Trophoblast cell (in vitro differentiated cells and primary cell): ENCODE data around the gene SLC23A1.

Experiments
- DNase-seq, 2 donors: peaks; one replicate each; pipeline ENCODE4 v3.0.0-alpha.2; 2016
- H2AFZ ChIP-seq: 2 replicates; pipeline ENCODE4 v1.6.1; 2013; ENCODE audit warnings: low read length, moderate library complexity, mild to moderate bottlenecking; ENCODE audit not compliant: insufficient read depth, poor library complexity
- H2AK5ac ChIP-seq: 2 replicates; pipeline ENCODE4 v1.6.1; 2013; ENCODE audit warnings: mild to moderate bottlenecking, low read length
- H2BK120ac ChIP-seq: 2 replicates; pipeline ENCODE4 v1.6.1; 2013; ENCODE audit warnings: low read length, mild to moderate bottlenecking, moderate library complexity; ENCODE audit not compliant: insufficient read depth, poor library complexity
- H2BK12ac ChIP-seq: 2 replicates; pipeline ENCODE4 v1.6.1; 2013; ENCODE audit warnings: mild to moderate bottlenecking, low read length, moderate library complexity
- H2BK5ac ChIP-seq: 2 replicates; pipeline ENCODE4 v1.6.1; 2013; ENCODE audit warnings: low read length, low read depth, moderate library complexity, mild to moderate bottlenecking; ENCODE audit not compliant: poor library complexity
- H3K14ac ChIP-seq: 2 replicates; pipeline ENCODE4 v1.6.1; 2013; ENCODE audit warnings: mild to moderate bottlenecking, low read length
- H3K18ac ChIP-seq: 2 replicates; pipeline ENCODE4 v1.6.1; 2013; ENCODE audit warnings: mild to moderate bottlenecking, low read length
- H3K23ac ChIP-seq: 2 replicates; pipeline ENCODE4 v1.6.1; 2013; ENCODE audit warnings: low read length
- H3K27ac ChIP-seq: 2 replicates; pipeline ENCODE4 v1.5.1; 2013; ENCODE audit warnings: low read depth, mild to moderate bottlenecking, inconsistent platforms, low read length, moderate library complexity
- H3K27me3 ChIP-seq: 2 replicates; pipeline ENCODE4 v1.6.1; 2013; ENCODE audit warnings: inconsistent platforms, mild to moderate bottlenecking, low read length, moderate library complexity; ENCODE audit not compliant: insufficient read depth
- H3K36me3 ChIP-seq, 2 experiments: 1 replicate in 1 of 2; 2 replicates in 1 of 2; pipeline ENCODE4 v1.6.1; 2013; ENCODE audit warnings: low read length in 2 of 2, mild to moderate bottlenecking in 2 of 2, moderate library complexity in 1 of 2; ENCODE audit not compliant: insufficient read depth in 2 of 2, control insufficient read depth in 1 of 2
- H3K4ac ChIP-seq: 2 replicates; pipeline ENCODE4 v1.6.1; 2013; ENCODE audit warnings: low read depth, mild to moderate bottlenecking, low read length, moderate library complexity
- H3K4me1 ChIP-seq, 2 experiments: 1 replicate in 1 of 2; 2 replicates in 1 of 2; pipeline ENCODE4 v1.6.1; 2013; ENCODE audit warnings: low read length in 2 of 2, mild to moderate bottlenecking in 2 of 2, moderate library complexity in 1 of 2; ENCODE audit not compliant: insufficient read depth in 2 of 2, control insufficient read depth in 1 of 2
- H3K4me2 ChIP-seq: 2 replicates; pipeline ENCODE4 v1.6.1; 2013; ENCODE audit warnings: inconsistent platforms, mild to moderate bottlenecking, low read length, moderate library complexity
- H3K4me3 ChIP-seq: 2 replicates; pipeline ENCODE4 v1.5.1; 2013; ENCODE audit warnings: mild to moderate bottlenecking, low read depth, low read length, inconsistent platforms
- H3K79me1 ChIP-seq: one replicate; pipeline ENCODE4 v1.6.1; 2013; ENCODE audit warnings: low read length
- H3K79me2 ChIP-seq: 2 replicates; pipeline ENCODE4 v1.6.1; 2013; ENCODE audit warnings: low read length, mild to moderate bottlenecking; ENCODE audit not compliant: control insufficient read depth, insufficient read depth, poor library complexity
- H3K9ac ChIP-seq: 2 replicates; pipeline ENCODE4 v1.6.1; 2013; ENCODE audit warnings: mild to moderate bottlenecking, low read length
- H3K9me3 ChIP-seq: 2 replicates; pipeline ENCODE4 v1.6.1; 2013; ENCODE audit warnings: low read depth, mild to moderate bottlenecking, control low read depth, inconsistent platforms, low read length; ENCODE audit not compliant: insufficient read depth
- H4K12ac ChIP-seq: 2 replicates; pipeline ENCODE4 v1.6.1; 2013; ENCODE audit warnings: low read depth, mild to moderate bottlenecking, low read length, moderate library complexity
- H4K8ac ChIP-seq: 2 replicates; pipeline ENCODE4 v1.6.1; 2013; ENCODE audit warnings: low read depth, mild to moderate bottlenecking, low read length, moderate library complexity
- H4K91ac ChIP-seq: one replicate; pipeline ENCODE4 v1.6.1; 2013; ENCODE audit warnings: low read depth, mild to moderate bottlenecking, low read length, moderate library complexity
- WGBS: extraction: QIAGEN DNeasy Blood & Tissue Kit; methylation state at CpG from one replicate; pipeline ENCODE4 v1.1.7; 2013; ENCODE audit warnings: missing lambda C conversion rate; ENCODE audit not compliant: insufficient read length, insufficient coverage; ENCODE audit errors: extremely low coverage; 5-methylcytosine and 5-hydroxymethylcytosine counted together

Gene SLC23A1

DNA sequence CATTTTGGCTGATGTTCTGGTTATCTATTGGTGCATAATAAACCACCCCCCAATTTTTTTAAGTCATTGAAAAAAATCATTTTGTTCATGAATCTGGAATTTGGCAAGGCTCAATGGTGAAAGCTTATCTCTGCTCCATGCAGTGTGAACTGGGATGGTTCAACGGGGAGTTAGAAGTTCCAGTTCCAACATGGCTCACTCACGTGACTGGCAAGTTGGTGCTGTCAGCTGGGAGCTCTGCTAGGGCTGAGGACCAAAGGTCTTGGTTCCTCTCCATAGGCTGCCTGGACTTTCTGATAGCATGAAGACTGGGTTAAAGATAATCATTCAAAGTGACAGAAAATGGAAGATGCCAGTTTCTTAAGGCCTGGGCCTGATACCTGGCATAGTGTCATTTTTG, 23.9 kb upstream of the SLC23A1 start:
- H2BK5ac ChIP-seq: no peak overlapping the region
- no peak overlapping the region for H3K4ac ChIP-seq
- no peak overlapping the region for H3K9ac ChIP-seq
- no peak overlapping the region for H4K91ac ChIP-seq
- WGBS: no CpG with 5 or more reads among the region's 2 CpGs
- H3K27ac ChIP-seq: no peak overlapping the region
- no peak overlapping the region for H3K4me2 ChIP-seq
- DNase-seq: no peak
- H3K4me3 ChIP-seq: no peak overlapping the region
- H3K23ac ChIP-seq: no peak overlapping the region
- H3K4me1 ChIP-seq: peaks cover 3 to 7% of the 10 kb centered on the region in 2 experiments
- no peak overlapping the region for H3K14ac ChIP-seq
- H2BK12ac ChIP-seq: no peak overlapping the region
- no peak overlapping the region for H2AFZ ChIP-seq
- no peaks in the 10 kb centered on the region for H3K79me2 ChIP-seq
- no peak overlapping the region for H4K12ac ChIP-seq
- no peaks in the 10 kb centered on the region for H3K36me3 ChIP-seq
- no peak overlapping the region for H2BK120ac ChIP-seq
- no peak overlapping the region for H4K8ac ChIP-seq
- H3K18ac ChIP-seq: no peak overlapping the region
- peaks cover 9% of the 10 kb centered on the region for H3K79me1 ChIP-seq
- H2AK5ac ChIP-seq: no peak overlapping the region
- no peaks in the 10 kb centered on the region for H3K9me3 ChIP-seq
- H3K27me3 ChIP-seq: no peaks in the 10 kb centered on the region

DNA sequence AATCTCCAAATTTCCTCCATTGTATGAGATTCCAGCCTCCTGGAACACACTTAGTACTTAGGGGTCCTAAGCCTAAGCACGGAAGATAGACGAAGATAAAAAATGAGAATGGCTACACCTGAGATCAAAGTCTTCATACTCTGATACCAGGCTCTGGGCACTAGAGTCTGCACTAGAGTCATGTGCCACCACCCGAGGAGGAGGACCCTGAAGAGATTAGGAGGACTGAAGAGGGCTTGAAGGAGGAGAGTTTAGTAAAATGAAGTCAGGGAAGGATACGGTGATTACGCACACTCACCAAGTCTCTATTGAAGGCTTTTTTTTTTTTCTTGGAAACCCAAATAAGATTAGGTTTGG, 21.4 kb upstream of the SLC23A1 start:
- H3K14ac ChIP-seq: no peak overlapping the region
- H2AK5ac ChIP-seq: no peak overlapping the region
- H3K18ac ChIP-seq: no peak overlapping the region
- H4K91ac ChIP-seq: peak overlapping the region; percentile 12
- H3K36me3 ChIP-seq: no peaks in the 10 kb centered on the region
- H3K23ac ChIP-seq: no peak overlapping the region
- H3K9me3 ChIP-seq: no peaks in the 10 kb centered on the region
- no peaks in the 10 kb centered on the region for H3K27me3 ChIP-seq
- H2AFZ ChIP-seq: no peak overlapping the region
- no peaks in the 10 kb centered on the region for H3K79me2 ChIP-seq
- H4K12ac ChIP-seq: no peak overlapping the region
- H2BK120ac ChIP-seq: no peak overlapping the region
- no peak overlapping the region for H3K9ac ChIP-seq
- no peak overlapping the region for H3K4me3 ChIP-seq
- H3K4me2 ChIP-seq: peak overlapping the region; percentile 70
- H3K79me1 ChIP-seq: peaks cover 9% of the 10 kb centered on the region
- peak overlapping the region; percentile 15 for H4K8ac ChIP-seq
- no peak overlapping the region for H3K27ac ChIP-seq
- no peak overlapping the region for H2BK12ac ChIP-seq
- H3K4me1 ChIP-seq: peaks cover 3 to 7% of the 10 kb centered on the region in 2 experiments
- WGBS: no CpG with 5 or more reads among the region's 5 CpGs
- no peak overlapping the region for H2BK5ac ChIP-seq
- DNase-seq: no peak
- no peak overlapping the region for H3K4ac ChIP-seq

GRCh38 chr5:139403787-139404483, 20.8 kb upstream of the SLC23A1 start, which contains the start of gene SPATA24:
TSS of gene SPATA24 (minus strand) at chr5:139404089. CDS start at chr5:139404060, 29 bp downstream.
- Histone ChIP-seq H3K36me3 (no peaks in the 10 kb centered on the region), H2AK5ac (no peak within 1 kb of the TSS), H3K9ac (peak within 1 kb of the TSS; percentile 18), H2AFZ (peak within 1 kb of the TSS; percentile 42), H3K79me1 (peaks cover 9% of the 10 kb centered on the region), H3K27ac (peak within 1 kb of the TSS; percentile 87), H4K12ac (peak within 1 kb of the TSS; percentile 36), H3K27me3 (no peaks in the 10 kb centered on the region), H3K23ac (no peak within 1 kb of the TSS), H3K4me1 (peaks cover 3 to 7% of the 10 kb centered on the region in 2 experiments), H4K8ac (peak within 1 kb of the TSS; percentile 82), H4K91ac (peak within 1 kb of the TSS; percentile 75), H2BK5ac (peak within 1 kb of the TSS; percentile 54), H3K79me2 (no peaks in the 10 kb centered on the region), H3K4ac (no peak within 1 kb of the TSS), H3K4me3 (peak within 1 kb of the TSS; percentile 83), H2BK120ac (peak within 1 kb of the TSS; percentile 18), H2BK12ac (peak within 1 kb of the TSS; percentile 19), H3K9me3 (no peaks in the 10 kb centered on the region), H3K18ac (peak within 1 kb of the TSS; percentile 13), H3K14ac (peak within 1 kb of the TSS; percentile 12), H3K4me2 (peak within 1 kb of the TSS; percentile 70)
- WGBS: no CpG with 5 or more reads among the region's 41 CpGs
- peak; percentile 98 for DNase-seq

DNA sequence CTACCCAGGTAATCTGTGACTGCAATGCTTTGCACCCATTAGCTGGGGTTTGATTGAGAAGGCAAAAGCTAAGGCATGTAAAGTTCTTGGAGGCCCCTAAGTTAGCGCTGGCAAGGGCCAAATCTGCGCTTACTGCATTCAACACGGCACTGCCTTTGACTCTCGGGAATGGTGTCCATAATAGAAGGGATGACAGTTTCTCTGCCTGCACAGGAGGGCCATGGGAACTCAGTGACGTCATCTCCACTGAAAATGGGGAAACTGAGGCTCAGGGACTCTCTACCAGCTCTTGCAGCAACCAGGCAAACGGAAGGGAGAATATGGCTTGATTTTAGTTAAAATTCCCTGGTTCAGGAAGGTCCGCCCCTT, 20.3 kb upstream of the SLC23A1 start:
- Histone ChIP-seq H3K4me3 (peak overlapping the region; percentile 83), H3K4me1 (peaks cover 3 to 7% of the 10 kb centered on the region in 2 experiments), H3K23ac (no peak overlapping the region), H3K36me3 (no peaks in the 10 kb centered on the region), H2BK5ac (no peak overlapping the region), H2AK5ac (no peak overlapping the region), H3K14ac (no peak overlapping the region), H4K91ac (no peak overlapping the region), H3K79me2 (no peaks in the 10 kb centered on the region), H2BK12ac (no peak overlapping the region), H4K8ac (peak overlapping the region; percentile 82), H3K9ac (peak overlapping the region; percentile 6), H3K9me3 (no peaks in the 10 kb centered on the region), H3K4me2 (peak overlapping the region; percentile 70), H2BK120ac (no peak overlapping the region), H3K18ac (no peak overlapping the region), H2AFZ (peak overlapping the region; percentile 42), H4K12ac (no peak overlapping the region), H3K79me1 (peaks cover 9% of the 10 kb centered on the region), H3K27me3 (no peaks in the 10 kb centered on the region), H3K27ac (peak overlapping the region; percentile 7), H3K4ac (no peak overlapping the region)
- DNase-seq: no peak
- WGBS: no CpG with 5 or more reads among the region's 7 CpGs
